NCI-H2029 (cell line): ENCODE results near the gene E2F2.
"Not testable (repeated sequence)": the region's sequence is repeated elsewhere in the genome, so short reads cannot be mapped to it uniquely, and the experiment has no call there.

Experiments used
- DNase-seq: peaks from one replicate; lab custom pipeline; 2025; lab: John Stamatoyannopoulos, UW

E2F2 gene

DNA sequence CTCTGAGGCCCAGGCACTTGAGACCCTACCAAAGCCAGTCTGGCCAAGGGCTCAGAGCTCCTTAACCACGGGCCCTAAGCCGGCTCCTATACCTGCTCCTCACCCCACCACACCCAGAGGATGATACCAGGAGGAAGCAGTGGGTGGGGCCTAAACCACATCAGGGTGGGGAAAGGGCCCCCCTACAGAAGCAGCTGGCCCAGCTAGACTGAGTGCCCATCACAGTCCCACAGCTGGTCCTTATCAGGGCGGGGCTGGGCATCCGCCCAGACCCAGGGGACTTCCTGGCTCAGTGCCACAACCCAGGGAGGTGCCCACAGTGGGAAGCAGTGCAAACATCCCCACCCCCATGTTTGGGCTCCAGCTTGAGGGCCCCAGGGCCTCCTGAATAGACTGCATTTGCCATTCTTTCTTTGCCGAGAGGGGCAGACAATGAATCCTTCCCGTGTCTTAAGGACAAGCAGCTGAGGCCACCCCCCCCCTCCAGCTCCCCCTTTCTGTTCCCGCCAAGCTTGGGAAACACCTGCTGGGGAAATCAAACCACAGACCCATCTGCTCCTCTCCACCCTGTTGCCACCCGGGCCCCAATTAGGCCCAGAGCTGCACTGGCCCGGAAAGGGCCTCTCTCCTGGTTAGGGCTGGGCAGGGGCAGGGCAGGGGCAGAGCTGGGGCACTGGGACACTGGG is 6.2 kb downstream of the E2F2 start:
- DNase-seq: peak; percentile 58

DNA sequence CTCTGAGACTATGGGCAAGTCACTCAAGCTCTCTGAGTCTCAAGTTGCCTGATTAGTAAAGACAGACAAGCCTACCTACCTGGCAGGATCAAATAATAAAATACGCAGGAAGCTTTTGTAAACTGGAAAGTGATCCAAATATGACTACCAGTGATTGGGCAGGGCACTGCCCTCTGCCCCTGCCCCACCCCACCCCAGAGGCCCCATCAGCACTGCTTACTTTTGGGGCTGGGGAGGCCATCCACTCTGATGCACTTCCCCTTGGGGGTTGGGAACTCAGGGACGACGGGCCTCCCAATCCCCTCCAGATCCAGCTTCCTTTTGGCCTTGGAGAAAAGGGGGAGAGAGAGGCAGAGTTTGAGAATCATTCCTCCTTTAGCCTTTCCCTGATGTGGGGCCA is 6.9 kb downstream of the E2F2 start:
- no peak for DNase-seq

DNA sequence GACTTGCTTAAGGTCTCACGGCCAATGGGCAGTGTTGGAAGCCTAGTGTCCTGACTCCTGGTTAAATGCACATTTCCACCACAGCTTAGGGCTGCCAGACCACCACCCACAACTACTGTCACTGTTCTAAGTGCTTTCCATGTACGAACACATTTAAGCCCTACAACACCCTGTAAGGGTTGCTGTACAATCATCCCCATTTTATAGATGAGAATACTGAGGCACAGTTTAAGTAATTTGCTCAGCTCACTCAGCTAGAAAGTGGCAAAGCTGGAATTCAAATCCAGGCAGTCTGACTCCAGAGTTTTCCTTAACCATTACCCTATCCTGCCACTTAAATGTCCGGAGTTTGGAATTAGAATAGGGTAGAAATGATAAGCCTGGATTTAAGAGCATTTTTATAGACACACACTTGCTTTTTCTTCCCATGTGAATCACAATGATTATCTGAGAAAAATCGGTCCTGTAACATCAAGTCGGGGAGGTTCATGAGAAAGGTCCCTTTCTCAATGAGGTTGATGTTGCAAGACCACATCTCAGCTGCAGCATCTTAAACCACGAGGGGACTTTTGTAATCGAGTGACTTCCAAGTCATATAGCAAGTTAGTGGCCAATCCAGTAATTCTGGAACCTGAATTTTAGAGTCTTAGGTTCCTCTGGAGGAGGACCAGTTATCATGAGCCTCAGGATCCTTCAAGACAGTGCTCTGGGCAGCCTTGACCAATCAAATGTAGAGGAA is 8.6 kb downstream of the E2F2 start:
- DNase-seq: no peak

DNA sequence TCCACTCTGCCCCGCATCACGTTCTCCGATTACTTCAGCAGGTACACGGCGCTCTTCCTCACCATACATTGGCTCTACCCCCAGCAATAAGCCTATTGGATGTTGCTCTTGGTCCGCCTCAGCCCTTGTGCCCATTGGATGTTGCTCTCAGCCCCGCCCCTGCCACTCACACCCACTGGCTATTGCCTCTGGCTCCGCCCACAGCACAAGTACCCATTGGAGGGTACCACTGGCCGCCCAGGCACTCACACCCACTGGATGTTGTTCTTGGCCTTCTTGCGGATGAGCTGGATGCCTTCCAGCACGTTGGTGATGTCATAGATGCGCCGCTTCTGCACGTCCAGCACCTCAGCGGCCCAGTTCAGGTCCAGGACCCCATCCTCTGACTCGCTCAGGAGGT is 9.4 kb downstream of the E2F2 start:
- DNase-seq: no peak

DNA sequence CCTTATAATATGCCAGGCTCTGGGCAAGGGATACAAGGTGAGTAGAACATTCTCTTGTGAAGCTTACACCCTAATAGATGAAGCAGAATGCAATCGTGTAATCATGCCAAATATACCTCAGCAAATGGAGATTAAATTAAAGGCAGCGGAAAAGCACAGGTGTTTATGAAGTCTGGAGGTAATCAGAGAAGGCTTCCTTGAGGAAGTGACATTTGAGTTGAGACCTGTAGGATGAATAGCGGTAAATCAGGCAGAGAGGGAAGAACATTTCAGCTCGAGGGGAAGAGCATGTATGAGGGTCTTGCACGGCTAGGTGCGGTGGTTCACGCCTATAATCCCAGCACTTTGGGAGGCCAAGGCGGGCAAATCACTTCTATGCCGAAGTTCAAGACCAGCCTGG is 13.5 kb downstream of the E2F2 start:
- DNase-seq: no peak

DNA sequence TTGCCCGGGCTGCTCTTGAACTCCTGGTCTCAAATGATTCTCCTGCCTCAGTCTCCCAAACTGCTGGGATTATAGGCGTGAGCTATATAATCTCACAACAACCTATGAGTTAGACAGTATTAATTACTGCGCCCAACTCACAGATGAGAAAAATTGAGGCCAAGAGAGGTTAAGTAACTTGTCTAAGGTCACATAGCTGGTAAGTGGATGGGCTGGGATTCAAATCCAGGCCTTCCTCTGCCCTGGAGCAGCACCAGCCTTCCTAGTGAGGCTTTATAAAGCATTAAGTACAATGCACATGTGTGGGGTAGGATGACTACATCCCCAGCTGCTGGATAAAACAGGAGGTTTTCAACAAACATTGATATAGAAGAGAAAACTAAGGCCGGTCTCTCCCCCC is 15.1 kb downstream of the E2F2 start:
- no peak for DNase-seq

DNA sequence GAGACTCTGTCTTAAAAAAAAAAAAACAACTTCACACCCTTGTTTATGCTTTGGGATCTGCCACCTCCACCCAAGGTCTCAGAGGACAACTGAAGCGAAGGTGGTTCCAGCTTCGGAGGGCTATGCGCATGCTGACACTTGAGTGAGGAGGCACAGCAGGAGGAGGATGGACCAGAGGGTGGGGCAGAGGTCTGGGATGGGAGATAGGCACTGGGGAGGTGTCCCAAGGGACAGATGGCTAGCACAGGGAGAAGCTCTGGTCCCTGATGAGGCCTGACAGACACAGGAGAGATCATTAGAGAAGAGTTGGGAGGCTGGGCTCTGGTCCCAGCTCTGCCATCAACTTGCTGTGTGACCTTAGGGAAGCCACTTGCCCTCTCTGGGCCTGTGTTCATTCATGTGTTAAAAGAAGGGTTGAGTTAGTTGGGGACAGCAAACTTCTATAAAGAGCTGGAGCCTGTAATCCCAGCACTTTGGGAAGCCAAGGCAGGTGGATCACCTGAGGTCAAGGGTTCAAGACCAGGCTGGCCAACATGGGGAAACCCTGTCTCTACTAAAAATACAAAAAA is 16.8 kb downstream of the E2F2 start:
- DNase-seq: no peak

DNA sequence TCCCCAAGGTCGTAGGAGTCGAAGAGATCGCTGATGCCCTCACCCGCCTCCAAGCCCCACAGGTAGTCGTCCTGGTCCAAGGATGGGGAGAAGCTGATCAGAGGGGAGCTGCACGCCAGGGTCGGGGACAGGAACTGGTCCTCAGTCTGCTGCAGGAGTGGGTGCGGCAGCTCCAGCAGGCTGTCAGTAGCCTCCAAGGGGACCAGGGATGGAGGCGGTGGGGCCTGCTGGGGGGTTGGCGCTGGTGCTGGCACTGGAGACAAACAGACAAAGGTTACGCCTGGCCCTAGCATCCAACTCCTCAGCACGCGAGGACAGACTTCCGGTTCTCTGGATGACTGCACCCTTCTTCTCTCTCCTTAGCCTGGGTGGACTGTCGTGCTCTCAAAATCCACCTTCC is 21.1 kb downstream of the E2F2 start:
- DNase-seq: no peak

DNA sequence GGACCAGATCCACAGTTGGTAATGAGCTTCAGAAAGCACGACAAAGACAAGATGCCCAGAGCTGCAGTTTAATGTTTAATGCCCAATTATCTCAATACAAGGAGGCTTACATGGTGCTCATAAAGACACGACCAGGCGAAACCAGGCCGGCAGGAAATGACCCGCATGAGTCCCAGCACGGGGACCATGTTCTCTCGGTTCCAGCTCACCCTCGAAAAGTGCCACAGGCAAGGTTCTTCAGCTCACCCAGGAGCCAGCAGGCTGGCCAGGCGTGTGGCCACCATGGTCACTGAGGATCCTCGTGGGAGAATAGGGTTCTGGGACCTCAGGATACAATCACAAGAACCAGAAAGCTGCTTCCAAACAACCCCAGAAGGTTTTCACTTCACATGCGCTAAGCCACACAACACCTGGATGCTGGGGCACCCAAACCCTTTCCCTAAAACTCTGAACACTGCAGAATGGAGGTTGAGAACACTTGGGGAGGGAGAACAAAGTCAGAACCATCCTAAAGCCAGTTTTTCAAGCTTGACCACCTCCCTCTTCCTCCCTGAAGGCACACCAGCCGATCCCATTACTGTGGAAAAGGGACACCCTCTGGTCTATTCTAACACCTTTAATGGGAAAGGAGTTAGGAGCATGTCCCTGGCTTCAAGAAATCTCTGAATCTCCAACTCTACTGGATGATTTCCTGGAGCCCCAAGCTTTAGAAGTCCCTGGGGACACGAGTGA is 24.5 kb downstream of the E2F2 start:
- no peak for DNase-seq

DNA sequence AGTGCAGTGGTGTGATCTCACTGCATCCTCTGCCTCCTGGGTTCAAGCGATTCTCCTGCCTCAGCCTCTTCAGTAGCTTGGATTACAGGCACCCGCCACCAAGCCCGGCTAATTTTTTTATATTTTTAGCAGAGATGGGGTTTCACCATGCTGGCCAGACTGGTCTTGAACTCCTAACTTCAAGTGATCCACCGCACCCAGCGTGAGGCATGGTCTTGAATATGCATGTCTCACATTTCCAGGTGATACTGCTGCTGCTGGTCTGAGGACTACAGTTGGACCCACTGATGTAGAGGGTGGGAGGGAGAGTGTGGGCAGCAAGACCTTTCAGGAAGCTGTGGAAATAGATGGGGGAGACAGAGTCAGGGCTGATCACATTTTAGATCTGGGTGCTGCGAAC is 25.2 kb downstream of the E2F2 start:
- no peak for DNase-seq

DNA sequence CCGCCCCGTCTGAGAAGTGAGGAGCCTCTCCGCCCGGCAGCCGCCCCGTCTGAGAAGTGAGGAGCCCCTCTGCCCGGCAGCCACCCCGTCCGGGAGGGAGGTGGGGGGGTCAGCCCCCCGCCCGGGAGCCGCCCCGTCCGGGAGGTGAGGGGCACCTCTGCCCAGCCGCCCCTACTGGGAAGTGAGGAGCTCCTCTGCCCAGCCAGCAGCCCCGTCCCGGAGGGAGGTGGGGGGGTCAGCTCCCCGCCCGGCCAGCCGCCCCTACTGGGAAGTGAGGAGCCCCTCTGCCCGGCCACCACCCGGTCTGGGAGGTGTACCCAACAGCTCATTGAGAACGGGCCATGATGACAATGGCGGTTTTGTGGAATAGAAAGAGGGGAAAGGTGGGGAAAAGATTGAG is 26.9 kb downstream of the E2F2 start:
- not testable (repeated sequence) for DNase-seq

DNA sequence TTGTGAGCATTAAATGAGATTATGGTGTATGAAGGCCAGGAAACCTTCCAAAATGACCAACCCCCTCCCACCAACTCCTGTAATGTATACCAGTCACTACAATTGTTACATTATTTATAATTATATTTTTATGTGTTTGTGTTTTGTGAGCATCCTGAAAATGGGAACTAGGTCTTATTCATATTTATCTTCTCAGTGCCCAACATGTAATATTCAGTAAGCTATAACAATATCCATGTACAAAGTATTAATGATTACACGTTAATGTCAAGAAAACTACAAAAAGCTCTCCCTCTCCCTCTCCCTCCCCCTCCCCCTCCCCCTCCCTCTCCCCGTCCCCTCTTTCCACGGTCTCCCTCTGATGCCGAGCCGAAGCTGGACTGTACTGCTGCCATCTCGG is 28.1 kb downstream of the E2F2 start:
- DNase-seq: no peak

DNA sequence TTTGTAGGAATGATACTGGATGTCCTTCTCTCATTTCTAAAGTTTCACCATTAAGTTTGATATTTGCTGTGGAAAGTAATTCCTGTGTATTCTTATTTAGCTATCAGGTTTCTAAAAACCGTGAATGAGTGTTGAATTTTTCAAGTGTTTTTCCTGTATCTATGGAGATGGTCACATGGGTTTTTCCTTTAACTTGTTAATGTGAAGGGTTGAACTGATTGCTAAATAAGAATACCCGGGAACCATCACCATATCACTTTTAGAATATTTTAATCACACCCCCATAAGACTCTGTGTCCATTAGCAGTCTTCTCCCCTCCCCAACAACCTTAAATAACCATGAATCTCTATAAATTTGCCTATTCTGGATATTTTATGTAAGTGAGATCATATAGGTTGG is 30.6 kb downstream of the E2F2 start:
- peak; percentile 35 for DNase-seq

DNA sequence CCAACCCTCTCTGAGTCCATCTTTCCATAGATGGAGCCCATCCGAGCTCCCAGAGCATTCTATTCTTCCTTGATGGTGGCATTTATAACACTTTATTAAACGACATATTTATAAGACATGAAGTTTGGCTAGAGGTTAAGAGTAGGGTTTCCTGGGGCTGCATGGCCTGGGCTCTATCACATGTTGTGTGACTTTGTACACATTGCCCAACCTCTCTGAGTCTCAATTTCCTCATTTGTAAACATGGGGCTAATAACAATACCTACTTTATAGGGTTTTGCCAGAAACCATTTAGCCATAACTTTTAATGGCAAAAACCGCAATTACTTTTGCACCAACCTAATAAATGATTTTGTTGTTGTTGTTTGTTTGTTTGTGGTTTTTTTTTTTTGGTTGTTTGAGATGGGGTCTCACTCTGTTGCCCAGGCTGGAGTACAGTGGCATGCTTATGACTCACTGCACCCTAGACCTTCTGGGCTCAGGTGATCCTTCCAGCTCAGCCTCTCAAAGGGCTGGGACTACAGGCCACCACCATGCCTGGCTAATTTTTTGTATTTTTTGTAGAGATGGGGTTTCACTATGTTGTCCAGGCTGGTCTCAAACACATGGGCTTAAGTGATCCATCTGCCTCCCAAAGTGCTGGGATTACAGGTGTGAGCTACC is 33.1 kb downstream of the E2F2 start:
- DNase-seq: no peak

DNA sequence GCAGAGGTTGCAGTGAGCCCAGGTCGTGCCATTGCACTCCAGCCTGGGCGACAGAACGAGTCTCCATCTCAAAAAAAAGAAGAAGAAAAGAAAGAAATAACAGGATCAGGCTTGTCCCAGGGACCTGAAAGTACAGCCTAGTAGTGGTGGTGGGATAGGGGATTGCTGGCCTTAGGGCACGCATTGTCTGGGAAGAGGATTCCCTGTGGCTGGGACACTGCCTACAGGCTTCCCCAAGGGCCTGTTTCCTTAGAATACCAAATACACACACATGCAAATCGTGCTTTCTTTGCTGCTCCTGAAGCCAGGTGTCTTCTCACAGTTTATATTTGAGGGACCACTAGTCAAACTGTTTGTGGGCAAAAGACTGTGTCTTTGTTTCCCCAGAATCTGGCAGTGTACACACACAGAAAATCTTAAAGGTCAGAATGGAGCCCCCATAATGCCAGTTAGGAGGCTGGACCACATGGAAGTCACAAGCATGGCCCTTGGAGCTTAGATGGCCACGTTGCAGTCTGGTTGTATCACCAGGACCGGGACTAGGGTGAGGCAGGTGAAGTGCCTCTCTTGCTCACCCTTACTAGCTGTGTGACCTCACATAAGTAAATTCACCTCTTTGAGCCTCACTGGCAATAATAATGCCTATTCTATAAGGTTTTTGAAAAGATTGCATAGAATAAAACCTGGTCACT is 34.4 kb downstream of the E2F2 start:
- no peak for DNase-seq

DNA sequence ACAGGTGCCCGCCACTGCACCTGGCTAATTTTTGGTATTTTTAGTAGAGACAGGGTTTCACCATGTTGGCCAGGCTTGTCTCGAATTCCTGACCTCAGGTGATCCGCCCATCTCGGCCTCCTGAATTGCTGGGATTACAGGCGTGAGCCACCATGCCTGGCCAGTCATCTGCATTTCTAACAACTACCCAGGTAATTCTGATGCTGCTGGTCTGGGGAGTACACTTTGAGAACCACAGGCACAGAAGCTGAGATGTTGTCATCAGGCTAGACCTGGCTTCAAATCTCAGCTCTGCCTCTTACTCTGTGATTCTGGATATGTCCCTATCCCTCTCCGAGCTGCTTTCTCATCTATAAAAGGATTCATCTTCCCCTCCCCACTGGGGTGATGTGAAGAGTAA is 36.2 kb downstream of the E2F2 start:
- not testable (repeated sequence) for DNase-seq

DNA sequence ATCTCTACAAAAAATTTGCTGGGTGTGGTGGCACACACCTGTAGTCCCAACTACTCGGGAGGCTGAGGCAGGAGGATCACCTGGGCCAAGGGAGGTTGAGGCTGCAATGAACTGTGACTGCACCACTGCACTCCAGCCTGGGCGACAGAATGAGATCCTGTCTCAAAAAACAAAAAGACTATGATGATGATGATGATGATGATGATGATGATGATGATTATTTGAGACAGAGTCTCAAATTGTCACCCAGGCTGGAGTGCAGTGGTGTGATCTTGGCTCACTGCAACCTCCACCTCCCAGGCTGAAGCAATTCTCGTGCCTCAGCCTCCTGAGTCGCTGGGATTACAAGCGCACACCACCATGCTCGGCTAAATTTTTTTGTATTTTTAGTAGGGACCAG is 38.3 kb downstream of the E2F2 start:
- not testable (repeated sequence) for DNase-seq

DNA sequence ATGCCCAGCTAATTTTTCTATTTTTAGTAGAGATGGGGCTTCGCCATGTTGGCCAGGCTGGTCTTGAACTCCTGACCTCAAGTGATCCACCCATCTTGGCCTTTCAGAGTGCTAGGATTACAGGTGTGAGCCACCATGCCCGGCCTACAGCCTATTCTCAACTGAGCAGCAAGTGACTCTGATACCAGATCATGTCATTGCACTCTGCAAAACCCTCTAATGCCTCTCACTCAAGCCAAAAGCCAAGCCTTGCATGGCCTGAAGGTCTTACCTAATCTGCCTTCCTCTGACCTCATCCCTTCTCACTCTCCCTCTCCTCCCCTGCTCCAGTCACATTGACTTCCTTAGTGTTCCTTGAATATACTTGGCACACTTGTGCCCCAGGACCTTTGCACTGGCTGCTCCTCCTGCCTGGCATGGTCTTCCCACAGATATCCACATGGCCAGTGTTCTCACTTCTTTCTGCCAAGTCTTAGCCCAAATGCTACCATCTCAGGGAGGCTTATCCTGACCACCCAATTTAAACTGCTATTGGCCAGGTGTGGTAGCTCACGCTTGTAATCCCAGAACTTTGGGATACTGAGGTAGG is 38.8 kb downstream of the E2F2 start:
- DNase-seq: no peak

DNA sequence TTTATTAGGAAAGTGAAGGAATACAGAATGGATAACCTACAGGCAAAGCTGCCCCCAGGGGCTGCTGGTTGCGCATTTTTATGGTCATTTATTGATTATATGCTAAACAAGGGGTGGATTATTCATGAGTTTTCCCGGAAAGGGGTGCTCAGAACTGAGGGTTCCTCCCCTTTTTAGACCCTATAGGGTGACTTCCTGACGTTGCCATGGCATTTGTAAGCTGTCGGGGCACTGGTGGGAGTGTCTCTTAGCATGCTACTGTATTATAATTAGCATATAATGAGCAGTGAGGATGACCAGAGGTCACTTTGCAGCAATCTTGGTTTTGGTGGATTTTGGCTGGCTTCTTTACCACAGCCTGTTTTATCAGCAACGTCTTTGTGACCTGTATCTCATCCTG is 41.2 kb downstream of the E2F2 start:
- DNase-seq: no peak

DNA sequence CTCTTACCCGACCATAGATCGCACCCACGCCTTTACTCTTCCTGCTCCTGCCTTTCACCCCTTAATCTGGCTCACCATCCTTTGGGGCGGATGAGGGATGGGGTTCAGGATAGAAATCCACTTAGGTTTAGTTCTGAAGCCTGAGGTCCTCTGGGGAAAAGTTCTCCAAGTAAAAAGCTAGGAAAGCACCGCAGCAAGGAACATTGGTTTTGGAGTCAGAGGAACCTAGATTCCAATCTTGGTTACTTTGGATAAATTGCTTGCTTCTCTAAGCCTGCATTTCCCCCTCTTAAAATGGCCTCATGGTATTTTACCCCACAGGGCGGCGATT is 46.1 kb downstream of the E2F2 start:
- no peak for DNase-seq

DNA sequence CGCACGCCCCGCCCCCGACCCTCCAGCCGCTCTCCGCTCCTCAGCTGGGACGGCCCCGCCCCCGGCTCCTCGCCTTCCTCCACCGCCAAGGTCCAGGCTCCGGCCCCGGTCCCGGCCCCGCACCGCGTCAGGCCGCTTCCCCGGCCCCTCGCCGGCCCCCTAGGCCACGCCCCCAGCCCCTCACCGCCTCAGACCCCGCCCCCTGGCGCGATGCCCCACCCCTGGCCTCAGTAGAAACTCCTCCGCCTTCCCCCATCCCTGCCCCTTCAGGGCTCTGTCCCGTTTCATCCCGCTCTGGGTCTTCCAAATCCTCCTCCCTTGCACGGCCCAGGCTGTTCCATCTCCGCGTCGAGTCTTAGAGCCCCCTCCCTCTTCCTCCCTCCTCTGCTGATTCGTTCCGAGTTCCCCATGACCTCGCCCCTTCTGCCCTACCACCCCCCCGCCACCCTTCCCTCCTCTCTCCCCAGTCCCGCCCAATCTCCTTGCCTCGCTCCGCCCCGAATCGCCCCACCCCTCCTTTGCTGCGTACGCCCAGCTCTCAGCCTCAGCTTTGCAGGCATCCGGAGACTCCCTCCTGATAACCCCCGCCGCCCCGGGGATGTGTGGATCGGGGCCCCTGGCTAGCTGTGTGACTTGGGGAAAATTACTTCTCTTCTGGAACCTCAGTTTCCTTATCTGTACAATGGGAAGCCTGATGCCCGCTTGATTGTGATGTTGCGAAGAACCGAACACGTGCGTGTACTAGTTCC is 46.6 kb downstream of the E2F2 start:
- peak; percentile 77 for DNase-seq
